ENCODE results near the gene PSAPL1.

PSAPL1 gene

GRCh38 chr4:7434766-7435150 lies at the start of gene PSAPL1:
PSAPL1 (minus strand) TSS chr4:7434930; CDS start chr4:7434879, 51 bp downstream.
- DNase-seq = no peak

DNA sequence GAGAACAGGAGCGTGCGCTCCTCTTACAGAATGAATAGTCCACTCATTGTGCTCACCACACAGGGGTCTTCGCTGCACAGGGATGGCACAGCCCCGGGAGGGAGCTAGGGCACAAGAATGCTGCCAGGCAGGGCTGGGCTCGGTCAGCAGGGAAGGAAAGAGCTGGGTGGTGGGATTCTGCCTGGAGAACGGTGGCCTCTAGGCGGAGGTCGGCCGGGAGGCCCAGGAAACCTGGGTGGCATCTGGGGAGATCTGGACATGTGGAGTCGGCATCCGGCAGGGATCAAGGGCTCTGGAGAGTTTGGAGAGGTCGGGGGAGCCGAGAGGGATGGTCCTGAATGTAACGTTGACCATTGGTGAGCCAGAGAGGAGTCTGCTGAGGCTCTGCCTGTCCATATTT lies 46.5 kb upstream of the PSAPL1 start:
- no peak for DNase-seq

GRCh38 chr4:7480423-7480822 lies 45.7 kb upstream of the PSAPL1 start:
- no peak for DNase-seq

DNA sequence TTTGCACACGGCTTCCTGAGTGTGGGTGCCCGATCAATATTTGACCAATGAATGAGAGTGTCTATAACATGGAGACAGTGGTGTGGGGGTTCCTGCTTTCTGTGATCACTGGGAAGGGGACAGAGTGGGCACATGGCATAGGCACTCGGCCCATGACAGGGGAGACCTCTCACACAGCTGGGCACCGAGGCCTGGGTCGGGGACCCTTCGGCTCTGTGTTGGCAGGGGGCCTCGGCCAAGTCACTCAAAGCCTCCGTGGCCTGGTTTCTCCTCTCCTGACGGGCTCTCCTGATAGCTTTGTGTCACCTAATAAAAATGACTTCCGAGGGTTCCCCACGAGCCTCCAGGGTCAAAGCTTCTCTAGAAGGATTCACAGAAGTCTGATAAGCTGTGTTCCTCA lies 43.9 kb upstream of the PSAPL1 start:
- DNase-seq = no peak

GRCh38 chr4:7477695-7478094 lies 43.0 kb upstream of the PSAPL1 start:
- DNase-seq = no peak

DNA sequence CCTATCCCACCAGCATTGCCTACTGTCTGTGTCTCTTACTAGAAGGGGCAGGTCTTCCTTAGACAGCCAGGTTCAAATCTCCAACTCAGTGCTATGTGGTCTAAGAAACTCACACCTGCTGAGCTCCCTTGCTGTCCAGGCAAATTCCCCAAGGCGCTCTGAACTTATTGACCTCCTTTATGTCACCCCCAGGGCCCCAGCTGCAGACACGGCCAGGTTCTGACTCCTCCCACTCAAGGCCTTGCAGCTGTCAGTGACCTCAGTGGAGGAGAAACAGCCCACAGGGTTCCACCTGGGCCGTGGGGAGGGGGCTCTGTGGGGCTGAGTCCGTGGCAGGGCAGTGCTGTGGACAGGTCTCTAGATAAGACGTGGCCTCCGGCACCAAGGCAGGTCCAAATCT lies 42.1 kb upstream of the PSAPL1 start:
- no peak for DNase-seq

GRCh38 chr4:7475207-7475606 lies 40.5 kb upstream of the PSAPL1 start:
- DNase-seq = no peak

- DNase-seq = no peak
Observed at GRCh38 chr4:7474320-7474719, 39.6 kb upstream of the PSAPL1 start.

GRCh38 chr4:7473081-7473480 lies 38.4 kb upstream of the PSAPL1 start:
- no peak for DNase-seq

DNA sequence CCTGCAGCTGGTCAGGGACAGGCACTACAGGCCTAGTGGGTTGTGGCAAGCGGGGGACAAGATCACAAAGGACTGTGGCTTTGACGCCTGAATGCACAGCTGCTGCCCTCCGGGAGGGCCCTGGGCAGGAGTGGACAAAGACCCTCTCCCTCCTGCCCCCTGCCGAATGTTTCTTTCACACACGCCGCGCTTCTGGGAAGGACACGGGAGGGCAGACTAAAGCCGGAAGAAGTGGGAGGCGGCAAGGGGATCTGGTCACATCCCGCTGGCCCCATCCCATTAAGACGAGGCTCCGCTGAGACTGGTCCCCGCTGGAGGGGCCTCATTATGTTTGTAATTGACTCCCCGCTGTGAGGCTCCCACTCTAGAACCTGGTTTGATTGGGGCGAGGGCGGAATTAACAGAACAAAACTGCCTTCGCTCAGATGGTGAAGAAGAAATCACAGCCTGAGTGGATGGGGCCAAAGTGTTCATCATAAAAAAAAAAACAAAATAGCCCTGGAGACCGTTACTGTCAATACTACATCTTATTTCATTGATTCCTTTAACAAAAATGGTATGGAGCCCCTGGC lies 37.8 kb upstream of the PSAPL1 start:
- no peak for DNase-seq

- DNase-seq = no peak
Observed at GRCh38 chr4:7470522-7471128, 35.9 kb upstream of the PSAPL1 start.

GRCh38 chr4:7470111-7470510 lies 35.4 kb upstream of the PSAPL1 start:
- no peak for DNase-seq

- no peak for DNase-seq
Observed at GRCh38 chr4:7469023-7469422, 34.3 kb upstream of the PSAPL1 start.

DNA sequence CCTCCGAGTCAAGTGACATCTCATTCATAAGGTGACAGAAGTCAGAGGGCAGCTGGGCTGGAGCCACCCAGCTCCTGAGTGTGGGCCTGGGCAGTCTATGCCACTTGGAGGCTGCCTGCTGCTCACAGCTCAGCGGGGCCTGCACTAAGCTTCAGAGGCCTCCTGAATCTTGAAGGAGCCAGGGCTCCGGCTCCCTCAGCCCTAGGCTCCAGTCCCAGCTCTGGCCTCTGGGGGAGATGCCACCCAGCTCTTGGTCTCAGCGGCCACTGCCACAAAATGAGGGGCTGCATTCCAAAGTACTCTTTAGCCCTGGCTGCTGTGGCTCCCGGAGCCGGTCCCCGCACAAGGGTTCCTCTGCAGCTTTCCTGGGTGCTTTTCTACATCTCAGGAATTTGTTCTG lies 32.7 kb upstream of the PSAPL1 start:
- no peak for DNase-seq

DNA sequence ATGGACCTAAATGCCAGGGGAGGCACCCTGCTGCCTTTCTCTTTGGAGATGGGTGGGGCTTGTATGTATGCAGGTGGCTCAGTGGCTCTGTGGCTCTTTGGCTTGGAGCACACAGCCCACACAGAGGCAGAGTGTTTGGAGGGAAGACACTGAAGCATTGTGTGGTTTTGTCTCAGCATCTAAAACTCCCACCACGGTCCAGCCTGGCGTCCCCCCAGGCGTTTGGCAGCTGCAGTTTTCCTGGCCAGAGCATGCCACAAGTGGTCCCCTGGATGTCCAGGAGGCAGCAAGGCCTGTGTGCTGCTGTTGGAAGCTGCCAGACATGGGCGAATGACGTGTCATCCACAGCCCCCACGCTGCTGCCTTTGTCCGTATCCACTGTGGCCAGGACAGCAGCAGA lies 32.2 kb upstream of the PSAPL1 start:
- DNase-seq = peak in 9 of 14 donors; percentile 15 to 86 (median 50)

- no peak for DNase-seq
Observed at GRCh38 chr4:7466215-7466614, 31.5 kb upstream of the PSAPL1 start.

- no peak for DNase-seq
Observed at GRCh38 chr4:7465017-7465416, 30.3 kb upstream of the PSAPL1 start.

- no peak for DNase-seq
Observed at GRCh38 chr4:7464259-7464655, 29.5 kb upstream of the PSAPL1 start.

GRCh38 chr4:7463566-7464258 lies 29.0 kb upstream of the PSAPL1 start:
- no peak for DNase-seq

- peak in 9 of 14 donors; percentile 27 to 81 (median 48) for DNase-seq
Observed at GRCh38 chr4:7462509-7462971, 27.8 kb upstream of the PSAPL1 start.

DNA sequence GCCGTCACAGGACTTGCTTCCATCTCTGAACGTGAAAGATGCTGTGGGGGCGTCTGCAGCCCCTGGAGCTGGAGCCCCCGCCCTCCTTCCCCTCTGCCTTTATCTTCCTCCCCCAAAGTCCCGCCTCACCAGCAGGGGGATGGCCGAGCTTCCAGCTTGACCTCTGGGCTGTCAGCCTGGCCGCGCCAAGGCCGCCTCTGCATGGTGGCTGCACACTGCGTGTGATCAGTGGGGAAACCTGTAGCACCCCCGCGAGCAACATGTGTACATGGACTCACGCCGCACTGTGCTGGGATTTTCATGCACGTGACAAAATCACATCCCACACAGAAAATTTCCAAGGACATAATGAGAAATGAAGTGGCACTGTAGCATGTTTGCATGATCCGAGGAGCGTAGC lies 26.5 kb upstream of the PSAPL1 start:
- DNase-seq = no peak

- DNase-seq = no peak
Observed at GRCh38 chr4:7460566-7460965, 25.8 kb upstream of the PSAPL1 start.

- DNase-seq = no peak
Observed at GRCh38 chr4:7459471-7459870, 24.7 kb upstream of the PSAPL1 start.

GRCh38 chr4:7458477-7458876 lies 23.7 kb upstream of the PSAPL1 start:
- no peak for DNase-seq

Measured in C1 segment of cervical spinal cord (tissue), 14 donors.